K562 (cell line): ENCODE measurements around the gene TMPRSS9. TPM values are rescaled to one million over a fixed set of nuclear protein-coding genes. Genes with fewer than 3 reads are reported as not detected.

Source experiments
- BRD9 ChIP-seq: fragments of 450-650 bp; IDR thresholded peaks from 2 replicates; pipeline ENCODE4 v1.6.1; 2018; ENCODE audit warnings: low read depth; ENCODE audit not compliant: partially characterized antibody
- CBX8 ChIP-seq: fragments of 200-600 bp; sonication (generic); IDR thresholded peaks from 2 replicates; pipeline ENCODE4 v1.6.1; 2012; ENCODE audit warnings: borderline replicate concordance, mixed run types, low read depth, mild to moderate bottlenecking, moderate library complexity, mixed read lengths, low read length, control low read depth, inconsistent platforms; ENCODE audit not compliant: poor library complexity, severe bottlenecking; ENCODE audit errors: extremely low read depth
- CEBPZ ChIP-seq: fragments of 150-350 bp; IDR thresholded peaks from 2 replicates; pipeline ENCODE4 v1.6.1; 2014; ENCODE audit warnings: low read depth, mild to moderate bottlenecking, low read length, borderline replicate concordance
- ETV6 ChIP-seq, 3 experiments: fragments of 150-350 bp in 1 of 3; sonication (generic) in 1 of 3; formaldehyde crosslinking in 1 of 3; IDR thresholded peaks; 2 replicates each; pipeline versions ENCODE4 v1.6.1 to v1.8.0; 2014 to 2022; ENCODE audit warnings: borderline replicate concordance in 2 of 3, low read depth in 2 of 3, antibody characterized with exemption in 1 of 3, low read length in 1 of 3, mild to moderate bottlenecking in 1 of 3, missing genetic modification reagents in 1 of 3
- HCFC1 ChIP-seq: IDR thresholded peaks from 2 replicates; pipeline ENCODE4 v1.6.1; 2012; ENCODE audit warnings: low read depth, low read length, improper control_type of control experiment
- HMG20A ChIP-seq: fragments of 450-650 bp; formaldehyde crosslinking; conservative IDR thresholded peaks from 2 replicates; pipeline ENCODE4 v1.4.0; 2020; ENCODE audit warnings: mild to moderate bottlenecking, mixed read lengths
- HNRNPK ChIP-seq: fragments of 200-400 bp; formaldehyde crosslinking; IDR thresholded peaks from one replicate; pipeline ENCODE4 v1.6.1; 2018; ENCODE audit warnings: mild to moderate bottlenecking, low read depth, low read length; ENCODE audit not compliant: poor library complexity, severe bottlenecking
- ILF3 ChIP-seq: fragments of 450-650 bp; IDR thresholded peaks from 2 replicates; pipeline ENCODE4 v1.6.1; 2018; ENCODE audit warnings: antibody characterized with exemption, mild to moderate bottlenecking, moderate library complexity, borderline replicate concordance
- MTA3 ChIP-seq: fragments of 450-650 bp; formaldehyde crosslinking; IDR thresholded peaks from 2 replicates; pipeline ENCODE4 v1.6.1; 2017; ENCODE audit warnings: mild to moderate bottlenecking, borderline replicate concordance
- RBM15 ChIP-seq: fragments of 200-400 bp; formaldehyde crosslinking; IDR thresholded peaks from 2 replicates; pipeline ENCODE4 v1.6.1; 2018; ENCODE audit warnings: mild to moderate bottlenecking, low read length, moderate library complexity; ENCODE audit not compliant: insufficient read depth
- RBM17 ChIP-seq: fragments of 200-400 bp; formaldehyde crosslinking; IDR thresholded peaks from 2 replicates; pipeline ENCODE4 v1.6.1; 2017; ENCODE audit warnings: low read depth, mild to moderate bottlenecking, low read length, borderline replicate concordance
- SNIP1 ChIP-seq: fragments of 450-650 bp; IDR thresholded peaks from 2 replicates; pipeline ENCODE4 v1.7.1; 2017; ENCODE audit warnings: low read depth, mild to moderate bottlenecking
- SNRNP70 ChIP-seq: fragments of 200-400 bp; formaldehyde crosslinking; optimal IDR thresholded peaks from 2 replicates; pipeline ENCODE3; 2017; ENCODE audit warnings: low read depth, low read length
- TFAP4 ChIP-seq: sonication (generic); formaldehyde crosslinking; IDR thresholded peaks from 2 replicates; pipeline ENCODE4 v1.8.0; 2022; ENCODE audit warnings: missing genetic modification reagents, mild to moderate bottlenecking, moderate library complexity, borderline replicate concordance
- ZBTB12 ChIP-seq: fragments of 250-450 bp; sonication (Bioruptor Pico); IDR thresholded peaks from 2 replicates; pipeline ENCODE4 v1.4.0; 2020
- ZNF511 ChIP-seq: sonication (generic); formaldehyde crosslinking; IDR thresholded peaks from 2 replicates; pipeline ENCODE4 v1.8.0; 2022; ENCODE audit warnings: mild to moderate bottlenecking, missing genetic modification reagents
- ZNF695 ChIP-seq: fragments of 450-650 bp; formaldehyde crosslinking; IDR thresholded peaks from 2 replicates; pipeline ENCODE4 v1.4.0; 2020; ENCODE audit warnings: mild to moderate bottlenecking, moderate library complexity
- ZNF766 ChIP-seq: fragments of 200-800 bp; sonication (Bioruptor generic); conservative IDR thresholded peaks from 2 replicates; pipeline ENCODE4 v1.6.1; 2016; ENCODE audit warnings: missing genetic modification characterization, missing compliant biosample characterization
- polyA plus RNA-seq, 8 experiments: library from polyadenylated mRNA; depleted of rRNA in 4 of 8; stranded (reverse) in 5 of 8; unstranded in 3 of 8; fragments of >200 nt; fragmentation: Nextera tagmentation in 2 of 8; fragmentation: Illumina TruSeq in 1 of 8; extraction: Ambion mirVana in 2 of 8; extraction: Trizol in 1 of 8; gene quantifications; 2 replicates each; pipeline versions ENCODE4 v1.2.1 to v1.2.3, GENCODE V29; 2011 to 2014; ENCODE audit warnings: inconsistent platforms in 1 of 8, missing spikeins in 1 of 8
- total RNA-seq, 7 experiments: library from RNA; depleted of rRNA in 6 of 7; stranded (reverse); fragments of >200 nt in 6 of 7; fragmentation: Illumina TruSeq in 2 of 7; extraction: Trizol in 2 of 7; gene quantifications; 2 replicates each; pipeline versions ENCODE4 v1.2.1 to v1.2.3, GENCODE V29; 2011 to 2021; ENCODE audit warnings: low replicate concordance in 1 of 7

Gene TMPRSS9
- total and polyA plus RNA-seq, 9 of the 15 experiments (the other 6 are each of a cell fraction or from before 2014, with no cell fraction given): 0.01 to 0.03 TPM; not detected in 7

GRCh38 chr19:2427429-2428320 is 67.6 kb downstream of the TMPRSS9 start, which contains the start of gene TIMM13 (continued):
- TF ChIP-seq CEBPZ: no peak
- no peak for TF ChIP-seq CBX8
- no peak for TF ChIP-seq ETV6 (IDR thresholded peaks at IDR 0.05; ENCODE audit: borderline replicate concordance in 1 of 2, low read depth in 2 of 2, low read length in 1 of 2)
- no peak for TF ChIP-seq ETV6 (CRISPR knock-in tag; IDR thresholded peaks at IDR 0.05; ENCODE audit: borderline replicate concordance)
- peak; percentile 77; the same call in 1 of the 2 replicates for TF ChIP-seq ZNF766 (CRISPR knock-in tag)
- TF ChIP-seq RBM15: no peak
- no peak for TF ChIP-seq SNRNP70
- peak; percentile 59; the same call in 1 of the 2 replicates for TF ChIP-seq ZNF511
- no peak for TF ChIP-seq HMG20A (CRISPR knock-in tag)
- TF ChIP-seq MTA3: peak; percentile 63; the same call in 1 of the 2 replicates
- peak; percentile 87 for TF ChIP-seq ZBTB12 (CRISPR knock-in tag)
- no peak for TF ChIP-seq RBM17
- no peak for TF ChIP-seq ILF3
- TF ChIP-seq HNRNPK: no peak
- no peak for TF ChIP-seq SNIP1
- no peak for TF ChIP-seq BRD9
- peak; percentile 92 for TF ChIP-seq HCFC1
- no peak for TF ChIP-seq ZNF695
- peak; percentile 83 for TF ChIP-seq TFAP4
